Right lobe of liver (tissue), 4 donors: ENCODE measurements around the gene KBTBD2.

Experiments
- CTCF ChIP-seq, 4 donors: fragments of 200-600 bp in 3 of 4; fragments of 450-650 bp in 1 of 4; IDR thresholded peaks; one replicate each; pipeline versions ENCODE4 v1.5.1 to v1.8.0; 2016 to 2022; ENCODE audit warnings: antibody characterized with exemption in 4 of 4, mild to moderate bottlenecking in 2 of 4
- POLR2A ChIP-seq: fragments of 450-650 bp; IDR thresholded peaks from one replicate; pipeline ENCODE4 v1.6.1; 2017; ENCODE audit warnings: antibody characterized with exemption, mild to moderate bottlenecking
- donor health status: DM: no; HTN: no; CAD: no.
- donor health status: DM: no; HTN: no; CAD: no.
- donor health status: DM: no; HTN: yes; CAD: no.

- no peak for TF ChIP-seq POLR2A
- no peak for TF ChIP-seq CTCF (IDR thresholded peaks at IDR 0.05)
Observed at GRCh38 chr7:32936689-32937088, 45.1 kb upstream of the KBTBD2 start.
